NCI-H2081 treated with DMSO at 0.1 percent for 48 hours (cell line): Measurements from ENCODE around the gene CYP4F2.
"Not testable (repeated sequence)": the region's sequence is repeated elsewhere in the genome, so short reads cannot be mapped to it uniquely, and the experiment has no call there.

Source experiments
- DNase-seq: peaks from one replicate; lab custom pipeline; 2025; lab: John Stamatoyannopoulos, UW

Gene CYP4F2

GRCh38 chr19:15843894-15844222 lies 54.0 kb downstream of the CYP4F2 start:
- not testable (repeated sequence) for DNase-seq

DNA sequence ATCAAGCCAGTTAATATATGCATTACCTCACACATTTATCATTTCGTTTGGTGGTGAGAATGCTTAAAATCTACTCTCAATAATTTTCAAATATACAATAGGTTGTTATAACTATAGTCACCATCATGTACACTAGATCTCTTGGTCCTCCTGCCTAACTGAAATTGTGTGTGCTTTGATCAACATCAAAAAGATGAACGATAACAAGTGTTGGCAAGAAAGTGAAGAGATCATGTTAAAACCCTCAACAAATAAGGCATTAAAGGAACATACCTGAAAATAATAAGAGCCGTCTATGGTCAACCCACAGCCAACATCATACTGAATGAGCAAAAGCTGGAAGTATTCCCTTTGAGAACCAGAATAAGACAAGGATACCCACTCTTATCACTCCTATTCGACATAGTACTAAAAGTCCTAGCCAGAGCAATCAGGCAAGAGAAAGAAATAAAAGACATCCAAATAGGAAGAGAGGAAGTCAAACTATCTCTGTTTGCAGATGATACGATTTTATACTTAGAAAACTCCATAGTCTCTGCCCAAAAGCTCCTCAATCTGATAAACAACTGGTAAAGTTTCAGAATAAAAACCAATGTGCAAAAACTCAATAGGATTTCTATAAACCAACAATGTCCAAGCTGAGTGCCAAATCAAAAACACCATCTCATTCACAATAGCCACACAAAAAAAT lies 54.5 kb downstream of the CYP4F2 start:
- DNase-seq: no peak

- DNase-seq: no peak
These were observed 55.9 kb downstream of the CYP4F2 start for GRCh38 chr19:15841875-15842569.

DNA sequence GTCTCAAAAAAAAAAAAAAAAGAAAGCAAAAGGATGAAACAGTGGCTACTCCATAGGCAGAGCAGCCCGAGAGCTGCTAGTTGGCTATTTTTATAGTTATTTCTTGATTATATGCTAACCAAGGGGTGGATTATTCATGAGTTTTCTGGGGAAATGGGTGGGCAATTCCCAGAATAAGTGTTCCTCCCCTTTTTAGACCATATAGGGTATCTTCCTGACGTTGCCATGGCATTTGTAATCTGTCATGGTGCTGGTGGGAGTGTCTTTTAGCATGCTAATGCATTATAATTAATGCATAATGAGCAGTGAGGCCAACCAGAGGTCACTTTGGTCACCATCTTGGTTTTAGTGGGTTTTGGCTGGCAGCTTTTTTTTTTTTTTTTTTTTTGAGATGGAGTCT lies 57.0 kb downstream of the CYP4F2 start:
- no peak for DNase-seq

GRCh38 chr19:15839888-15840287 lies 58.0 kb downstream of the CYP4F2 start:
- DNase-seq: not testable (repeated sequence)

DNA sequence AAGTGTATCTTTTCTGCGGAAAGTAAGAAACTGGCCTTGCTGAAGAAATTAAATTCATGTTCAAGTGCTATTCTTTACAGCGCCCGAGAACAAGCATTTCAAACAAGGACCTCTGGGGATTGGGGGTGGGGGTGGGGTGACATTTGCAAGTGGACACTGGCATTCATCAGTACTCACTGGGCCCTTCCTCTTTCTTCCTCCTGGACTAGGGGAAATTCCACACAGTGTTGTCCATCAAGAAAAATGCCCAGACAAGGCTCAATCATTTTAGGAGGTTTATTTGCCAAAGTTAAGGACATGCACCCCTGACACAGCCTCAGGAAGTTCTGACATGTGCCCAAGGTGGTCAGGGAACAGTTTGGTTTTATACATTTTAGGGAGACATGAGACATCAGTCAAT lies 59.5 kb downstream of the CYP4F2 start:
- DNase-seq: no peak

GRCh38 chr19:15837221-15837731 lies 60.6 kb downstream of the CYP4F2 start:
- DNase-seq: no peak

DNA sequence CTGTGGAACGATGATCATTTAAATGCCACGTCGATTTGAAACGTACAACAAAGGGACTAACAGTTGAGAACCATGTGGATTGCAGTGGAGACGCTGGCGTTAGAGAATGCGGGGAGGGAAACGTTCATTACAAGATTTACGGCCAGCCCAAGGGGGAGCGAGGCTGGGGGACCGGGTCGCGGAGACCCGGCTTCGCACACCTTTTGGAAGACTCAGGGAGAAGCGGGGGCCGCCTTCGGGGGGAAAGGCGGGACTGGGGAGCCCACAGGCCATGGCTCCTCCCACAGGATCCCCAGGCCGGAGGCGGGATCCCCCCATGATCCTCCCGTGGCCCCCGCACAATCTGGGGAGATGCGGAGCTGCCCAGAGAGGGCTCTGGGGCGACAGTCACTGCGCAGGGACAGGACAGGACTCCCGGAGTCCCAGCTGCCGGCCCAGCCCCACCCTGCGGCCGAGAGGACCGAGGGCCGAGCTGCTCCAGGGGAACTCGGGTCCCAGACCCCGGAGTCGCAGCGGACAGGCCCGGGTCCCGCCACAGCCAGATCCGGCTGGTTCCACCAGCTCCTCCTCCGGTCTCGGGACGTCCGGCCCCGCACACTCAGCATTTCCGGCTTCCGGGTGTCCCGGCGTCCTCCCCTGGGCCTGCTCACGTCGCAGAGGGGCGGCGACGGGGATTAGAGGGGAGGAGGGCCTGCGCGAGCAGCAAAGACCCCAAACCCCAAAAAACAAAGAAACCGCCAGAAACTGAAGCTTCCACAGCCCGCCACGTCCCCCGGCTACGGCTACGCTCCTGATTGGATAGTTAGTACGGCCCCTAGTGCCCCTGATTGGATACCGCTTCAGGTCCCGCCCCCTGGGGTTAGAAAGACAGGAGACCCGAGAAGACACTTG lies 61.3 kb downstream of the CYP4F2 start:
- peak; percentile 35 for DNase-seq

DNA sequence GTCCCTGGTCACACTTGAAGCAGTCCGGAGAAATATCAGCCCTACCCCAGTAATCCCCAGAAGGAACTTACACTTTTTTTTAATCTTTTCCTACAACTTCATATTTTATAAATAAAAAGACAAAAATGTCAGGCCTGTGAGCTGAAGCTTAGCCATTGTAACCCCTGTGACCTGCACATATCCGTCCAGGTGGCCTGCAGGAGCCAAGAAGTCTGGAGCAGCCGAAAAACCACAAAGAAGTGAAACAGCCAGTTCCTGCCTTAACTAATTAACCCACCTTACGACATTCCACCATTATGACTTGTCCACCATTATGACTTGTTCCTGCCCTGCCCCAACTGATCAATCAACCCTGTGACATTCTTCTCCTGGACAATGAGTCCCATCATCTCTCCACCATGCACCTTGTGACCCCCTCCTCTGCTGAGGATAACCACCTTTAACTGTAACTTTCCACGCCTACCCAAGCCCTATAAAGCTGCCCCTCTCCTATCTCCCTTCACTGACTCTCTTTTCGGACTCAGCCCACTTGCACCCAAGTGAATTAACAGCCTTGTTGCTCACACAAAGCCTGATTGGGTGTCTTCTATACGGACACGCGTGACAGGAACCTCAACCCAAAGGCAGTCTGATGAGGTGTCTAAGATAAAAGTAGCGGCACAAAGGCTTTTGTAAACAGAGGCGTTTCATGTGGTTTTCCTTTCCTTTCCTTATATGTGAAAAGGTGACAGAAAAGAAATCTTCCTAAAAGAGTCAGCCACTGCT lies 62.1 kb downstream of the CYP4F2 start:
- not testable (repeated sequence) for DNase-seq

GRCh38 chr19:15834232-15834631 lies 63.6 kb downstream of the CYP4F2 start:
- not testable (repeated sequence) for DNase-seq

- no peak for DNase-seq
These were observed 66.2 kb downstream of the CYP4F2 start for GRCh38 chr19:15831626-15832025.

GRCh38 chr19:15829786-15830185 lies 68.1 kb downstream of the CYP4F2 start:
- DNase-seq: no peak

- no peak for DNase-seq
These were observed 68.6 kb downstream of the CYP4F2 start for GRCh38 chr19:15829306-15829698.

GRCh38 chr19:15828611-15829305 lies 69.1 kb downstream of the CYP4F2 start:
- not testable (repeated sequence) for DNase-seq

GRCh38 chr19:15828121-15828610 lies 69.7 kb downstream of the CYP4F2 start:
- DNase-seq: no peak
